Measurements from ENCODE around the gene CABCOCO1. TPM values are rescaled to one million over a fixed set of nuclear protein-coding genes. Genes with fewer than 3 reads are reported as not detected.

The CABCOCO1 gene
- total RNA-seq, 1 donor = 2.2 TPM

DNA sequence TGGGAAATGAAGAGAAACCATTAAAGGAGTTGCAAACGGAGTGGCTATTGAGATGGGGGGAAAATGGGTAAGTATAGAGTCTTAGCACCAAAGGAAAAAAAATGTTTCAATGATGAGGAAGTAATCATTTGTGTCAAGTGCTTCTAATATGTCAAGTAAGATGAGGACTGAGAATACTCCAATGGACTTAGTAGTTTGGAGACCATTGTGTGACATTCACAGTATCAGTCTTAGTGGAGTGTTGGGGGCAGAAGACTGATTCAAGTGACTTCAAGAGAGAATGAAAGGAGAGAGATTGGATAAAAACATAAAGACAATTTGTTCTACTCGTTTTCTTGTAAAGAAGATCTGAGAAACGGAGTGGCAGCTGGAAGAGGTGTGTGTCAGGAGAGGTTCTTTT lies 150.2 kb downstream of the CABCOCO1 start:
- no peak overlapping the region for H2AFZ ChIP-seq (ENCODE audit: low read length)
- DNase-seq (ENCODE audit: insufficient read length, low spot score, missing footprints) = peak; percentile 41
- H3K4me3 ChIP-seq (ENCODE audit: insufficient read depth, low read length) = no peak overlapping the region
- no peaks in the 10 kb centered on the region for H3K36me3 ChIP-seq (ENCODE audit: insufficient read depth, low read length)
- H3K4me1 ChIP-seq (ENCODE audit: insufficient read depth, low read length) = no peaks in the 10 kb centered on the region
- TF ChIP-seq, protein P1, sequence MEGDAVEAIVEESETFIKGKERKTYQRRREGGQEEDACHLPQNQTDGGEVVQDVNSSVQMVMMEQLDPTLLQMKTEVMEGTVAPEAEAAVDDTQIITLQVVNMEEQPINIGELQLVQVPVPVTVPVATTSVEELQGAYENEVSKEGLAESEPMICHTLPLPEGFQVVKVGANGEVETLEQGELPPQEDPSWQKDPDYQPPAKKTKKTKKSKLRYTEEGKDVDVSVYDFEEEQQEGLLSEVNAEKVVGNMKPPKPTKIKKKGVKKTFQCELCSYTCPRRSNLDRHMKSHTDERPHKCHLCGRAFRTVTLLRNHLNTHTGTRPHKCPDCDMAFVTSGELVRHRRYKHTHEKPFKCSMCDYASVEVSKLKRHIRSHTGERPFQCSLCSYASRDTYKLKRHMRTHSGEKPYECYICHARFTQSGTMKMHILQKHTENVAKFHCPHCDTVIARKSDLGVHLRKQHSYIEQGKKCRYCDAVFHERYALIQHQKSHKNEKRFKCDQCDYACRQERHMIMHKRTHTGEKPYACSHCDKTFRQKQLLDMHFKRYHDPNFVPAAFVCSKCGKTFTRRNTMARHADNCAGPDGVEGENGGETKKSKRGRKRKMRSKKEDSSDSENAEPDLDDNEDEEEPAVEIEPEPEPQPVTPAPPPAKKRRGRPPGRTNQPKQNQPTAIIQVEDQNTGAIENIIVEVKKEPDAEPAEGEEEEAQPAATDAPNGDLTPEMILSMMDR (IDR thresholded peaks at IDR 0.05; ENCODE audit: extremely low read depth, low read depth, low read length) = no peak
- H3K27ac ChIP-seq (ENCODE audit: low read depth, low read length) = no peak overlapping the region
- H3K27me3 ChIP-seq (ENCODE audit: insufficient read depth, low read length) = no peaks in the 10 kb centered on the region
- no peaks in the 10 kb centered on the region for H3K9me3 ChIP-seq (ENCODE audit: low read depth, low read length)
- no peaks in the 10 kb centered on the region for H3K79me2 ChIP-seq (ENCODE audit: insufficient read depth, low read length)
- no peaks in the 10 kb centered on the region for H4K20me1 ChIP-seq (ENCODE audit: insufficient read depth, low read length)
- H3K4me2 ChIP-seq (ENCODE audit: insufficient read depth, low read length) = no peak overlapping the region

DNA sequence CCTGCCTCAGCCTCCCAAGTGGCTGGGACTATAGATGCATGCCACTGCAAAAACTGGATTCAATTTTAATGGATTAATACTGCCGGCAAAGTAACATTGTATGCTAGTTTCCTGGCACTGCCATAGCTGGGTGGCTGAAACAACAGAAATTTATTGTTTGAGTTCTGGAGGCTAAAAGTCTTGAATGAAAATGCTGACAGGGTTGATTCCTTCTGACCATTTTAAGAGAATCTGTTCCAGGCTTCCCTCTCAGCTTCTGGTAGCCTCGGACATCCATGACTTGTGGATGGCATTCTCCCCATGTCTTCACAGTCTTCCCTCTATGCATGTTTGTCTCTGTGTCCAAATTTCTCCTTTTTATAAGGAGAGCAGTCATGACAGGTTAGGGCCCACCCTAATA lies 151.4 kb downstream of the CABCOCO1 start:
- H3K9me3 ChIP-seq (ENCODE audit: low read depth, low read length) = no peaks in the 10 kb centered on the region
- peak; percentile 4 for DNase-seq (ENCODE audit: insufficient read length, low spot score, missing footprints)
- no peak overlapping the region for H3K4me2 ChIP-seq (ENCODE audit: insufficient read depth, low read length)
- H2AFZ ChIP-seq (ENCODE audit: low read length) = no peak overlapping the region
- TF ChIP-seq, protein P1 (IDR thresholded peaks at IDR 0.05; ENCODE audit: extremely low read depth, low read depth, low read length) = no peak
- no peaks in the 10 kb centered on the region for H3K27me3 ChIP-seq (ENCODE audit: insufficient read depth, low read length)
- no peaks in the 10 kb centered on the region for H3K36me3 ChIP-seq (ENCODE audit: insufficient read depth, low read length)
- H4K20me1 ChIP-seq (ENCODE audit: insufficient read depth, low read length) = no peaks in the 10 kb centered on the region
- H3K4me3 ChIP-seq (ENCODE audit: insufficient read depth, low read length) = no peak overlapping the region
- no peaks in the 10 kb centered on the region for H3K4me1 ChIP-seq (ENCODE audit: insufficient read depth, low read length)
- H3K27ac ChIP-seq (ENCODE audit: low read depth, low read length) = no peak overlapping the region
- H3K79me2 ChIP-seq (ENCODE audit: insufficient read depth, low read length) = no peaks in the 10 kb centered on the region

DNA sequence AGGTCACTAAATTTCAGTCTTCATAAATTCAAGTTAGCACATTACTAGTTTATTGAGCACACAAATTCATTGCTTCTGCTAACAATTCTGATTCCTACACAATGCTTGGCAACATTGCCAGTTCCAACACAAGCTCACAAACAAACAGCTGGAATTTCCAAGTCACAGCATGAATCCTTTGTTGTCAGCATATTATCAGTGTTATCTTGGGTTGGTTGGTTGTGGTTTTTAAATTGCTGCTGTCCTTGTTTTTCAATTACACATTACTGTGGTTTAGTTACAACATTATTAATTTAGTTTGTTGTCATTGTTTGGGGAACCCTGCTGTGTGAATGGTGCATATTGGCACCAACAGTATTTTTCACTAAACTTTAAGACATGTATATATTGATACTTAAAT lies 152.8 kb downstream of the CABCOCO1 start:
- no peak for DNase-seq (ENCODE audit: insufficient read length, low spot score, missing footprints)
- Histone ChIP-seq H3K36me3 (ENCODE audit: insufficient read depth, low read length) (no peaks in the 10 kb centered on the region), H3K79me2 (ENCODE audit: insufficient read depth, low read length) (no peaks in the 10 kb centered on the region), H2AFZ (ENCODE audit: low read length) (no peak overlapping the region), H3K27ac (ENCODE audit: low read depth, low read length) (no peak overlapping the region), H4K20me1 (ENCODE audit: insufficient read depth, low read length) (no peaks in the 10 kb centered on the region), H3K4me3 (ENCODE audit: insufficient read depth, low read length) (no peak overlapping the region), H3K4me2 (ENCODE audit: insufficient read depth, low read length) (no peak overlapping the region), H3K4me1 (ENCODE audit: insufficient read depth, low read length) (no peaks in the 10 kb centered on the region), H3K27me3 (ENCODE audit: insufficient read depth, low read length) (no peaks in the 10 kb centered on the region), H3K9me3 (ENCODE audit: low read depth, low read length) (no peaks in the 10 kb centered on the region)
- TF ChIP-seq, protein P1 (IDR thresholded peaks at IDR 0.05; ENCODE audit: extremely low read depth, low read depth, low read length) = no peak

Other genes with a start within 250 kb of the CABCOCO1 start
- gene TMEM26, start 209.5 kb upstream of the CABCOCO1 start, total RNA-seq = 6.5 and 10.3 TPM in 2 replicates
- 88.4 and 94.1 TPM in 2 replicates for gene ARID5B, start 238.8 kb downstream of the CABCOCO1 start, total RNA-seq